HUES64 (cell line): ENCODE results near the gene LGMN.

Experiments
- H3K27ac ChIP-seq: 2 replicates; pipeline ENCODE4 v1.7.0; 2013; ENCODE audit warnings: low read depth, low read length, inconsistent platforms
- H3K27me3 ChIP-seq: 2 replicates; pipeline ENCODE4 v1.6.1; 2013; ENCODE audit warnings: mild to moderate bottlenecking, low read length; ENCODE audit not compliant: insufficient read depth
- H3K36me3 ChIP-seq: 2 replicates; pipeline ENCODE4 v1.6.1; 2013; ENCODE audit warnings: mild to moderate bottlenecking, low read length; ENCODE audit not compliant: insufficient read depth
- H3K4me1 ChIP-seq: 2 replicates; pipeline ENCODE4 v1.6.1; 2013; ENCODE audit warnings: mild to moderate bottlenecking, low read length, moderate library complexity; ENCODE audit not compliant: insufficient read depth
- H3K4me3 ChIP-seq: 2 replicates; pipeline ENCODE4 v1.5.1; 2013; ENCODE audit warnings: mild to moderate bottlenecking, low read length, moderate library complexity
- H3K9ac ChIP-seq: 2 replicates; pipeline ENCODE4 v1.6.1; 2013; ENCODE audit warnings: mild to moderate bottlenecking, low read depth, low read length
- H3K9me3 ChIP-seq: 2 replicates; pipeline ENCODE4 v1.6.1; 2013; ENCODE audit warnings: low read depth, low read length; ENCODE audit not compliant: insufficient read depth
- WGBS: fragments of 150-250, 120-280 bp; methylation state at CpG from one replicate; pipeline ENCODE4 v1.1.7; 2013; ENCODE audit warnings: missing lambda C conversion rate; 5-methylcytosine and 5-hydroxymethylcytosine counted together

Gene LGMN

GRCh38 chr14:92657457-92658142 is 90.8 kb downstream of the LGMN start:
- H3K27ac ChIP-seq = no peak overlapping the region
- H3K4me1 ChIP-seq = no peaks in the 10 kb centered on the region; the same call in 1 of the 2 replicates
- no peaks in the 10 kb centered on the region for H3K36me3 ChIP-seq
- no peak overlapping the region for H3K9ac ChIP-seq
- no peaks in the 10 kb centered on the region for H3K27me3 ChIP-seq
- H3K4me3 ChIP-seq = no peak overlapping the region
- no peaks in the 10 kb centered on the region for H3K9me3 ChIP-seq
- WGBS = 89% methylated on average over 13 of the region's 13 CpGs

- no peak overlapping the region for H3K4me3 ChIP-seq
- H3K27me3 ChIP-seq = no peaks in the 10 kb centered on the region
- no peaks in the 10 kb centered on the region for H3K9me3 ChIP-seq
- H3K4me1 ChIP-seq = no peaks in the 10 kb centered on the region
- H3K9ac ChIP-seq = no peak overlapping the region
- 90% methylated on average over 8 of the region's 8 CpGs for WGBS
- H3K36me3 ChIP-seq = no peaks in the 10 kb centered on the region
- no peak overlapping the region for H3K27ac ChIP-seq
These were observed 91.9 kb downstream of the LGMN start for GRCh38 chr14:92656306-92657081.

GRCh38 chr14:92655419-92656201 is 92.8 kb downstream of the LGMN start:
- 94% methylated on average over 13 of the region's 13 CpGs for WGBS
- no peak overlapping the region for H3K4me3 ChIP-seq

GRCh38 chr14:92654239-92654901 is 94.1 kb downstream of the LGMN start:
- no peaks in the 10 kb centered on the region for H3K9me3 ChIP-seq
- H3K27me3 ChIP-seq = no peaks in the 10 kb centered on the region
- H3K36me3 ChIP-seq = no peaks in the 10 kb centered on the region
- no peak overlapping the region for H3K9ac ChIP-seq
- H3K27ac ChIP-seq = no peak overlapping the region
- H3K4me1 ChIP-seq = no peaks in the 10 kb centered on the region
- no peak overlapping the region for H3K4me3 ChIP-seq
- 93% methylated on average over 18 of the region's 18 CpGs for WGBS

More at GRCh38 chr14:92655419-92656201, 92.8 kb downstream of the LGMN start:
- Histone ChIP-seq H3K4me1 (no peaks in the 10 kb centered on the region), H3K9ac (no peak overlapping the region), H3K27me3 (no peaks in the 10 kb centered on the region), H3K36me3 (no peaks in the 10 kb centered on the region), H3K27ac (no peak overlapping the region), H3K9me3 (no peaks in the 10 kb centered on the region)
